Measurements from ENCODE around the gene B4GAT1. TPM values are rescaled to one million over a fixed set of nuclear protein-coding genes. Genes with fewer than 3 reads are reported as not detected.

B4GAT1 gene
- total RNA-seq, 1 experiment from 2014 or later: 47.1 TPM

DNA sequence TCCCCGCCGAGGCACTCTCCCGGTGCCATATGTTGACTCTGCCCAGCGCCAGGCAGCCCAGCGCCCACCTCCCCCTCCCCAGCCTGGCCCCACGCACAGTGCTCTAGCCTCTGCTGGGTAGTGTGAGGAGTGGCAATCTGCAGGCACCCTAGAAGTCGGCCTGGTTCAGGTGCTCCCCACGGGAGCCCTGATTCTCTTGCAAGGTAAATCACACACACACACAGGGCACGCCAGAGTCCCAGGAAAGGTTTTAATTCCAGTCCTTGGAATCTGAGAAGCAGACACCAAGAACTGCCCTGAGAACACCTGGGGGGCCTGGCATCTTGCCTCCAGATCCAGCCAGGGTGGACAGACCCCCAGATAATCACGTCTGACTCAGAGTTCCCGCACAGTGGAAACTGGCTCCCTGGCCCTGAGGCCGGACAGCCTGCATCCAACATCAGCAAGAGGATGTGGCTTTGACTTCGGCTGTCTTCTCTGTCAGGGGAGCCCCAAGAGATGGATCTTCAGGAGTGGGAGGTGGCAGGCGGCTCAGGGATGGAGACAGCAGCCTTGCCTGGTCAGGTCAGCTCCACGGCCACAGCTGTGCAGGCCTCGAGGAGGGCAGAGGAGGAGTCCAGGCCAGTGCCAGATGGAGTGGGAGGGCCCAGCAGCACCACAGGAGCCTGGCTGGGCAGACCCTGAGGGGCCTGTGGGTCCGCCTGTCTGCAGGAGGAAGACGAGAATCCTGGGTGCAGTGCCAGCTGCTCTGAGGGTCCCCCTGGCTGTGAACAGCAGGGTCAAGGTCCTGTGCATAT is 10.1 kb downstream of the B4GAT1 start:
- ChIA-PET CTCF (no interaction called here), POLR2A (ENCODE audit: low non-redundant PET) (no interaction called here)
- no peak for DNase-seq (ENCODE audit: low spot score)
- H3K27me3 ChIP-seq (replicated peaks; ENCODE audit: insufficient read depth, low read depth, low read length, poor library complexity): no peaks in the 10 kb centered on the region
- peak overlapping the region; percentile 69 for H3K27ac ChIP-seq (ENCODE audit: low read depth, low read length, poor library complexity, severe bottlenecking)
- H3K36me3 ChIP-seq (ENCODE audit: insufficient read depth, low read length, poor library complexity, severe bottlenecking): peaks cover 16% of the 10 kb centered on the region
- no TSS peak for BruUV-seq (replicated peaks)
- no peaks in the 10 kb centered on the region for H3K9me3 ChIP-seq (ENCODE audit: low read depth, low read length, poor library complexity, severe bottlenecking)
- TF ChIP-seq, protein P1, sequence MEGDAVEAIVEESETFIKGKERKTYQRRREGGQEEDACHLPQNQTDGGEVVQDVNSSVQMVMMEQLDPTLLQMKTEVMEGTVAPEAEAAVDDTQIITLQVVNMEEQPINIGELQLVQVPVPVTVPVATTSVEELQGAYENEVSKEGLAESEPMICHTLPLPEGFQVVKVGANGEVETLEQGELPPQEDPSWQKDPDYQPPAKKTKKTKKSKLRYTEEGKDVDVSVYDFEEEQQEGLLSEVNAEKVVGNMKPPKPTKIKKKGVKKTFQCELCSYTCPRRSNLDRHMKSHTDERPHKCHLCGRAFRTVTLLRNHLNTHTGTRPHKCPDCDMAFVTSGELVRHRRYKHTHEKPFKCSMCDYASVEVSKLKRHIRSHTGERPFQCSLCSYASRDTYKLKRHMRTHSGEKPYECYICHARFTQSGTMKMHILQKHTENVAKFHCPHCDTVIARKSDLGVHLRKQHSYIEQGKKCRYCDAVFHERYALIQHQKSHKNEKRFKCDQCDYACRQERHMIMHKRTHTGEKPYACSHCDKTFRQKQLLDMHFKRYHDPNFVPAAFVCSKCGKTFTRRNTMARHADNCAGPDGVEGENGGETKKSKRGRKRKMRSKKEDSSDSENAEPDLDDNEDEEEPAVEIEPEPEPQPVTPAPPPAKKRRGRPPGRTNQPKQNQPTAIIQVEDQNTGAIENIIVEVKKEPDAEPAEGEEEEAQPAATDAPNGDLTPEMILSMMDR (conservative IDR thresholded peaks at IDR 0.05; ENCODE audit: low read depth, low read length): no peak
- no peak for TF ChIP-seq EZH2 (IDR thresholded peaks at IDR 0.05; ENCODE audit: borderline replicate concordance, low read depth, low read length, poor library complexity, severe bottlenecking)
- H3K4me1 ChIP-seq (ENCODE audit: insufficient read depth, low read length, poor library complexity, severe bottlenecking): peaks cover 25% of the 10 kb centered on the region
- intact Hi-C loops (cut with micrococcal nuclease; ENCODE audit: unreplicated experiment): no loop called here
- H3K4me3 ChIP-seq (ENCODE audit: low read depth, low read length, poor library complexity, severe bottlenecking): no peak overlapping the region

DNA sequence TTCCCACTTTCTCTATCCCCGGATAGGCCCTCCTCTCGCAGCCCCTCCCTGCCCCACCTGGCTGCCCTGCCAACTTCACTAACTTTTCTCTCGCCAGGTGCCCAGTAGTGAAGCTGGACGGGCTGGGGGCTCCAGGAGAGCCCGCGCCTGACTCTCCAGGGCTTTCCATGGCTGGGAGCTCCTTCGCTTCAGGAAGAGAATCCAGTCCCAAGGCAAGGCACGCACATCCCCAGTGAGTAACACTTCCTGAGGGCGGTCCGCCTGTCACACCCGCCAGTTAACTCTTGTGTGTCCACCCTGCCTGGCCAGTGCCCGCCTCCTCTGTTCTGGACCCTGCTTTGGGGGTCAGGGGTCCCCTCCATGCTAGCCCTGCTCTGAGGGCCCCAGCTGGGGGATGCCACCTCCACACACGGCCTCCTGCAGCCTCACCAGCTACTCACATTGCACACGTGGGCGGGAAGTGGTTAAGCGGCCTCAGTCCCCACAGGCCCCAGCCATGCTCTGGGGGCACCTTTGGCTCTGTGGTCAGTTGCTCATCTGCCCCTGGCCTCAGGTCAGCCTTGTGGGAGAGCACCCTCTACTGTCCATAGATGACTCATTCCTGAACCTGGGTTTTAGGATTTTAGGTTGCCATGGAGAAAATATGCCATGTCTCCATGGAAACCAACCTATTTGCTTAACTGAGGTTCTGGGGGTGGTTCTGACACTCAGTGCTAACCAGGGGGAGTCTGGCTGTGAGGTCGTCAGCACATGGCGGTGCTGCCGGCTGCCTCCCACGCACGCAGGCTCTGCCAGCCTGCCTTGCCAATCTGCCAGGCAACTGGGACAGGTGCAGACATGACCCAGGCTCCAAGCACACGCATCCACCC is 11.0 kb downstream of the B4GAT1 start, which contains the start of gene RIN1:
Gene RIN1, minus strand, starts transcription at position 201 of the 869 bp plus-strand sequence. Its CDS starts 32 bp downstream, at position 169.
- H3K4me3 ChIP-seq (ENCODE audit: low read depth, low read length, poor library complexity, severe bottlenecking): peak within 1 kb of the TSS; percentile 38
- peaks cover 25% of the 10 kb centered on the region for H3K4me1 ChIP-seq (ENCODE audit: insufficient read depth, low read length, poor library complexity, severe bottlenecking)
- intact Hi-C loops (cut with micrococcal nuclease; ENCODE audit: unreplicated experiment): no loop called here
- peak; percentile 68 for DNase-seq (ENCODE audit: low spot score)
- H3K27me3 ChIP-seq (replicated peaks; ENCODE audit: insufficient read depth, low read depth, low read length, poor library complexity): no peaks in the 10 kb centered on the region
- H3K9me3 ChIP-seq (ENCODE audit: low read depth, low read length, poor library complexity, severe bottlenecking): no peaks in the 10 kb centered on the region
- TF ChIP-seq, protein P1 (conservative IDR thresholded peaks at IDR 0.05; ENCODE audit: low read depth, low read length): peak; percentile 56
- no peak for TF ChIP-seq EZH2 (IDR thresholded peaks at IDR 0.05; ENCODE audit: borderline replicate concordance, low read depth, low read length, poor library complexity, severe bottlenecking)
- peaks cover 10% of the 10 kb centered on the region for H3K36me3 ChIP-seq (ENCODE audit: insufficient read depth, low read length, poor library complexity, severe bottlenecking)
- CTCF ChIA-PET: no interaction called here
- POLR2A ChIA-PET (ENCODE audit: low non-redundant PET): no interaction called here
- no TSS peak for BruUV-seq (replicated peaks)
- H3K27ac ChIP-seq (ENCODE audit: low read depth, low read length, poor library complexity, severe bottlenecking): peak within 1 kb of the TSS; percentile 69

DNA sequence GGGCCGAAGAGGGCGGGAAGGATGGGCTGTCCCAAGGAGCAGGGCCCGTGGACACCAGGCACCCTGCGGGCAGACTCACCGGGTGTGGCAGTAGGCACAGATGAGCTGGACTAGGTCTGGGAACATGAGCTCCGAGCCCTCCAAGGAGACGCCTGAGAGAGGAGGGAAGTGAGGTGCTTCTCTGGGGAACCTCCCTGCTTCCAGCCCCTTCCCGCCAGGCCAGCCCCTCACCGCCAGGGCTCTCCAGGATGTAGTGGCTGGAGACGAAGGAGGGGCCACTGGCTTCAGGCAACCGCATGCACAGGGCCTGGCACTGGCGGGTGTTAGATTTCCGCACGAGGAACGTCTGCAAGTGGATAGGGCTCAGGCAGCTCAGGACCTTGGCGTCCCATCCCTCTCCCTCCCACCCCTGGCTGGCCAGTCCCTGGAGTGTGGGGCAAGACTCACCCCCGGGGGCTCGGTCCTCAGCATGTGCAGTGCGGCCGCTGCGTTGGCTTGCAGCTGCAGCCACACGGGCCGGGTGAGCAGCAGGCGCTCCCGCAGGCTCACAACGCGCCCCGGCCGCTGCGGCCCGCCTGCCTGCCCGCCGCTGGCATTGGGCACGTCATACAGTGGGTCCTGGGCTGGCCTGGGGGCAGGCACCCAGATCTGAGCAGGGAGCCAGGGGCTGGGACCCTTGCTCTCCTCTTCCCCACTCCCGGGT is 11.7 kb downstream of the B4GAT1 start:
- H3K27ac ChIP-seq (ENCODE audit: low read depth, low read length, poor library complexity, severe bottlenecking): peak overlapping the region; percentile 69

More for the DNA sequence above, 11.7 kb downstream of the B4GAT1 start:
- no peaks in the 10 kb centered on the region for H3K27me3 ChIP-seq (replicated peaks; ENCODE audit: insufficient read depth, low read depth, low read length, poor library complexity)
- BruUV-seq (replicated peaks): no TSS peak
- intact Hi-C loops (cut with micrococcal nuclease; ENCODE audit: unreplicated experiment): no loop called here
- peak overlapping the region; percentile 38 for H3K4me3 ChIP-seq (ENCODE audit: low read depth, low read length, poor library complexity, severe bottlenecking)
- H3K36me3 ChIP-seq (ENCODE audit: insufficient read depth, low read length, poor library complexity, severe bottlenecking): peaks cover 7% of the 10 kb centered on the region
- peaks cover 25% of the 10 kb centered on the region for H3K4me1 ChIP-seq (ENCODE audit: insufficient read depth, low read length, poor library complexity, severe bottlenecking)
- H3K9me3 ChIP-seq (ENCODE audit: low read depth, low read length, poor library complexity, severe bottlenecking): no peaks in the 10 kb centered on the region
- TF ChIP-seq EZH2 (IDR thresholded peaks at IDR 0.05; ENCODE audit: borderline replicate concordance, low read depth, low read length, poor library complexity, severe bottlenecking): no peak
- TF ChIP-seq, protein P1 (conservative IDR thresholded peaks at IDR 0.05; ENCODE audit: low read depth, low read length): no peak
- ChIA-PET POLR2A (ENCODE audit: low non-redundant PET) (interaction anchor here (0.5 kb wide), 1 partner anchor 35 kb away, joined by 7 read pairs; no protein-coding TSS in a partner anchor), CTCF (interaction anchor here (1.0 kb wide), 1 partner anchor 24 kb away, joined by 3 read pairs; no protein-coding TSS in a partner anchor)
- no peak for DNase-seq (ENCODE audit: low spot score)

All from A673 (cell line).